HG02938 (cell line): ENCODE data around the gene ZNF333.
"Not testable (repeated sequence)": the region's sequence is repeated elsewhere in the genome, so short reads cannot be mapped to it uniquely, and the experiment has no call there.

Experiments
- ATAC-seq: cut with Tn5 transposase; IDR thresholded peaks from one replicate; pipeline ENCODE4 v1.9.1; 2021; ENCODE audit warnings: mild to moderate bottlenecking, moderate library complexity; ENCODE audit not compliant: unreplicated experiment

The ZNF333 gene

DNA sequence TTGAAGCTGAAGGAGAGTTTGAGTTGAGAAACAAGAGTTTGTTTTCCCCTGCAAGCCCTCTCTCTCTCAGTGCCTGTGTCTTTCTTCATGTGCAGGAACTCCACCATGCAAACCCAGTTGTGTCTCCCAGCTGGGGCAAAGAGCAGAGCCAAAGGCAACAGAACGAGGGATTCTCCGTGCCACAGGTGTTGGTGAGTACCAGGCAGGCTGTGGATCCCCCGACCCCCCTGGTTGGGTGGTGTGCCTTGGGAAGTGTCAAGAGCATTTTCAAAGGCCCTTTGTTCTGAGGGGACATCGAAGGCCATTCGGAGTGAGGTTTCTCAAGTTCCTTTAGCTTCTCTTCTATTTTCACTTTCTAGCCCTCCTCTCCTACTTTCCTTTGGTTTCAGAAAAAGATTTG is 5.6 kb downstream of the ZNF333 start:
- no peak for ATAC-seq

GRCh38 chr19:14699641-14700040 is 9.8 kb downstream of the ZNF333 start:
- no peak for ATAC-seq

DNA sequence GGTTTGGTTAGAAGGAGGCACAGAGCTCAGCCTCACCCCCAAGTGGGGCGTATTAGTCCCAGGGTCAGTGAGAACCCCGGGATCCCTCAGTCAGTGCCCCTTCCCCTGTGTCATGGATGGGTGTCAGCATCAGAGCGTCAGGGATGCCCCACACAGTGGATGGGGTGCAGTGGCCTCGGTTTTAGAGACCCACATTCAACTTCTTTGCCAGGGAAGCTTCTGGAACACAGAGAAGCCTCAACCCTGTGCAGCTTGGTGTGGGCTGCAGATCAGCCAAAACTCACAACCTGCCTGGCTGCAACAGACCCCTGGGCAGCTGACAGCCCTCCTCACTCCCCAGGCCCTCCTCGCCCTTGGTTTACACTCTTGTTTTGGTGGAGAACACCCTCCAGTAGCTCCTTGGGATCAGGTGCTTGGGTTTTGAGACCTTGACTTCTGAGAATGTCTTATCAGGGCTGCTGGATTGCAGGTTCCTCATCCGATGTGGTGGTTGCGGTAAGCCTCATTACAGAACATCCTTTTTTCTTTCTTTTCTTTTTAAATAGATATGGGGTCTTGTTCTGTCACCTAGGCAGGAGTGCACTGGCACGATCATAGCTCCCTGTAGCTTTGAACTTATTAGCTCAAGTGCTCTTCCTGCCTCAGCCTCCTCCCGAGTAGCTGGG is 11.0 kb downstream of the ZNF333 start:
- ATAC-seq: no peak

DNA sequence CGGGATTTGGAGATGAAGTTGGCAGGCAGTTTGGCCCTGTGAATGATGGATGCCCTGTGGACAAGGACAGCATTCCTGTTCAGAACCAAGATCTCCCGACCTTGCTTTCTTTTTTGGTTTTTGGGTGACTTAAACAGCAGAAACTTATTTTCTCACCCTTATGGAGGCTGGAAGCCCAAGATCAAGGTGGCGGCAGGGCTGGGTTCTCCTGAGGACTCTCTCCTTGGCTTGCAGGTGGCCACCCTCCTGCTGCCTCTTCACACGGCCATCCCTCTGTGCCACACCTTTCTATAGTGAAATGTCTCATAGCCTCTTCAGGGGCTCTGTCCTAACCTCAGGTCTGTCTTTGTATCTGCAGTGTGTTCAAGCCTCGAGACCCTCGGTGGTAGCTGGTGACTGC is 14.0 kb downstream of the ZNF333 start:
- ATAC-seq: no peak

DNA sequence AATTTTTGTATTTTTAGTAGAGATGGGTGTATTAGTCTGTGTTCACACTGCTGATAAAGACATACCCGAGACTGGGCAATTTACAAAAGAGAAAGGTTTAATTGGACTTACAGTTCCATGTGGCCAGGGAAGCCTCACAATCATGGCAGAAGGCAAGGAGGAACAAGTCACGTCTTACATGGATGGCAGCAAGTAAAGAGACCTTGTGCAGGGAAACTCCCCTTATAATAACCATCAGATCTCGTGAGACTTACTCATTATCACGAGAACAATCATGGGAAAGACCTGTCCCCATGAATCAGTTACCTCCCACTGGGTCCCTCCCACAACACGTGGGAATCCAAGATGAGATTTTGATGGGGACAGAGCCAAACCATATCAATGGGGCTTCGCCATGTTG is 14.6 kb downstream of the ZNF333 start:
- no peak for ATAC-seq

GRCh38 chr19:14715841-14716240 is 26.0 kb downstream of the ZNF333 start:
- no peak for ATAC-seq

- no peak for ATAC-seq
These were observed 28.8 kb downstream of the ZNF333 start for GRCh38 chr19:14718522-14719116.

DNA sequence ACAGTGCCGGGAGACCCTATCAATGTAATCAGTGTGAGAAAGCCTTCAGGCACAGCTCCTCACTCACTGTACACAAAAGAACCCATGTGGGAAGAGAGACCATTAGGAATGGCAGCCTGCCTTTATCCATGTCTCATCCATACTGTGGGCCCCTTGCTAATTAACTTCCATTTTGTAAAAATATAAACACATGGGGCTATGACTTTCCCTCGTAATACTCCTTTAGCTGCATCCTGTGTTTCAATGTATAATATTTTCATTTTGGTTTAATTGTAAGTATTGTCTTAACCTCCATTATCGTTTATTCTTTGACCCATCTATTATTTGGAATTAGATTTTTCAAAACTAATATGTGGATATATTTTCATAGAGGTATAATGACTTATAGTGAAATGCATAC is 29.3 kb downstream of the ZNF333 start:
- ATAC-seq: no peak

- ATAC-seq: no peak
These were observed 32.3 kb downstream of the ZNF333 start for GRCh38 chr19:14722127-14722526.

DNA sequence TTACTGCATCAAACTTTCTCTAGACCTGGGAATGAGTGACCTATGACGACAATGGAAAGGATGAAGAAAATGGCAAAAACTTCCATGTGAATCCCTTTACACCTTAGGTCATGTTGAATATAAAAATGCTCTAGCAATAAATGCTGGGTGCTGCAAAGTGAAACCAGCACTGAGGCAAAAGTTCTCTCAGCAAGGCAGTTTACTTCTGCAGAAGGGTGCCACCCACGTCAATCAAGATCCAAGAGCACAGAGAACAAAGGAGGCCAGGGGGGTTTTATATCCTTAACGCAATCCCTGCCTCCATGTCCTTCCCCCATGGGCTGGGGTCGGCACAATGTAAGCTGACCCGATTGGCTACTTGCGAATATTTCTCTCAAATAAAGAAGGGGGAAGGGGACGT is 38.7 kb downstream of the ZNF333 start:
- ATAC-seq: no peak

DNA sequence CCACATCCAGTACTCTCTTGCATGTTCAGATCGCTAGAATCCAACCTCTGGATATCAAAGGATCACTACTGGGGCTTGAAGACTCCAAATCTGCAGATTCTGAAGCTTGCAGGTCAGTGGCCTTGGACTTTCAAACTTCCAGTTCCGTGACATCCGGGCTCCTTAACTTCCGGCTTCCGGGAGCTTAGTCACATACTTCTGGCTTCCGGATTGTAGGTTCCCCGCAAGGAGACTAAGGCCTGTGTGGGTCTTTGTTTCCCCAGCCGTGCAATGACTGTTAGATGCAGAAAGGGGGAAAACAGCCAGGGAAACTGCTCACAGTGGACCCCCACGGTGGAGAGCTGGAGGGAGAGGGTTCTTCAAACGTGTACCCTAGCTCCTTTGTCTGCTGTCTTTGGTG is 41.4 kb downstream of the ZNF333 start:
- no peak for ATAC-seq

DNA sequence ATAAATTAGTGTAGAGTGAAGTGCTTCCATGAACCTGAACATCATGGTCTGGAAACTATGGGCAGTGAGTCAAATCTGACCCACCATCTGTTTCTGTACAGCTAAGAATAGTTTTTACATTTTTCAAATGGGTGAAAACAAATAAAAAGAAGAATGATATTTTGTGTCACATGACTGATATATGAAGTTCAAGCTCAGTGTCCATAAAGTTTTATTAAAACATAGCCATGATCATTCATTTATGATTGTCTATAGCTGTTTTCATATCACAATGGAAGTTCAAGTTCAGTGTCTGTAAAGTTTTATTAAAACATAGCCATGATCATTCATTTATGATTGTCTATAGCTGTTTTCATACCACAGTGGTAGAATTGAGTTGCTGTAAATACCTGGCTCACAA is 42.7 kb downstream of the ZNF333 start:
- ATAC-seq: no peak

GRCh38 chr19:14733574-14733973 is 43.7 kb downstream of the ZNF333 start:
- no peak for ATAC-seq

DNA sequence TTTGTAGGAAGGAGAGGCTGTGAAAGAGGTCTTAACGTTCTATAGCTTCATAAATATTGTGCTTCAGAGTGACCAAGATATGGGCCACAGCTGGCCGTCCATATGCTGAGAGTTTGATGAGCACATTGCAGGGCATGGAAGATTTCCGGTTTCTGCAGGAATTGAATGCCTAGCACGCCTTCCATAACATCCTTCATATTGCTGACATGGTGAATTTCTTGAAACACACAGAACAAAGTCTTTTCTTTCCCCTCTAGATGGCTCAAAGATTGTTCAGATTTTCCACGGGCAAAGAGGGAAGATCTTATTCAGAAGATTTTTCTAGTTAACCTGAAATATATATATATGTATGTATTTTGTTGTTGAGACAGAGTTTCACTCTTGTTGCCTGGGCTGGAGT is 46.1 kb downstream of the ZNF333 start:
- ATAC-seq: no peak

GRCh38 chr19:14746886-14747285 is 57.0 kb downstream of the ZNF333 start:
- no peak for ATAC-seq

DNA sequence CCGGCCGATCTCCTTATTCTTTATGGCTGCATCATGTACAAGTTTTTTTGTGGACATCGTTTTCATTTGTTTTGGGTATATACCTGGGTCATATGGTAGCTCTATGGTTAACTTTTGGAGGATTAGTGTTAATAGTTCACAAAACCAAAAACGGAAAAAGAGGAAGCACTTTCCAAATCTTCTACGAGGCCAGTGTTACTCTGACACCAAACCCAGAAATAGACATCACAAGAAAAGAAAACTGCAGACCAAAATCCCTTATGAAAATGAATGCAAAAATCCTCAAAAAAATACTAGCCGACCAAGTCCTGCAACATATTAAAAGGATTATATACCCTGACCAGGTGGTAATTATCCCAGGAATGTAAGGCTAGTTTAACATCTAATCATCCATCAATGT is 58.8 kb downstream of the ZNF333 start:
- ATAC-seq: no peak

GRCh38 chr19:14758816-14759215 is 69.0 kb downstream of the ZNF333 start:
- ATAC-seq: no peak

DNA sequence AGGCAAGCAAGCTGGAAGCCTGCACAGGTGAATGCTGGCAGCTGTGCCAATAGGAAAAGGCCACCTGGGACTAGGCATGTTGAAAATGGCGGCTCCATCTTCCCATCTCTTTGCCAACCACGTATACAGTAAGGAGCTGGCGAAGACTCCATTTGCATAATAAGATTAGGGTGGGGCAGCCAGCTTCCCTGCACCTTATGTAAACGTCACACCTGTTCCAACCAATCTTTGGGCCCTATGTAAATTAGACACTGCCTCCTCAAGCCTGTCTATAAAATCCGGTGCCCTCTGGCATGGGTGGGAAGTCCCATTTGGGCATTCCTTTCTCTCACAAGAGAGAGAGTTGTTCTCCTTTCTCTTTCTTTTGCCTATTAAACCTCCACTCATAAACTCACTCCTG is 71.8 kb downstream of the ZNF333 start:
- ATAC-seq: no peak

DNA sequence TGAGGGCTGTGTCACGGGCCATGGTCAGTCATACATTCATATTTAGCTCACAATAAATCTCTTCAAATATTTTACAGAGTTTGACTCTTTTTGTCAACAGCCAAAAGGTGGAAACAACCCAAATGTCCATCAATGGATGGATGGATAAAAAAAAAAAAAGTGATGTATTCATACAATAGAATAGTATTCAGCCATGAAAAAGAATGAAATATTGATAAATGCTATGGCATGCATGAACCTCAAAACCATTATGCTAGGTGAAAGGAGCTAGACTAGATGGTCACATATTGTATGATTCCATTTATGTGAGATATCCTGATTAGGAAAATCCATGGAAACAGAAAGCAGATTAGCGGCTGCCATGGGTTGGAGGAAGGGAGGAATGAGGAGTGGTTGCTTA is 72.3 kb downstream of the ZNF333 start:
- ATAC-seq: no peak

- ATAC-seq: no peak
These were observed 73.8 kb downstream of the ZNF333 start for GRCh38 chr19:14763497-14764145.

- no peak for ATAC-seq
These were observed 74.6 kb downstream of the ZNF333 start for GRCh38 chr19:14764401-14764800.

DNA sequence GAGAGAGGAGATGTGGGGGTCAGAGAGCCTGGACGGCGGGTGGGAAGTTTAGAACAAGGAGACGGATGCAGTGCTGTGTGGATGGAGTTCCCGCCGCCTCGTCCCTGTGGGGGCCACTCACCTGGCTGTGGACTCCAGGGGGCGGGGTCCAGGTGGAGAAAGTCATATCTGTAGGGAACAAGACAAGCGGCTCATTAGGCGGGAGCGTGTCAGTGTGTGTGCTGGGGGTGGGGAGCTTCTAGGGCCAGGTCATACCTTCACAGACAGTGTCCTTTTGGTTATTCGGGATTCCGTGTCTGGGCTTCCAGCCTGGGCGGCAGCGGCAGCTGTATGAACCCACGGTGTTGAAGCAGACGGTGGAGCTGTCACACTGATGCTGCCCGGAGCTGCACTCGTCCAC is 75.6 kb downstream of the ZNF333 start:
- not testable (repeated sequence) for ATAC-seq

GRCh38 chr19:14765841-14766240 is 76.0 kb downstream of the ZNF333 start:
- not testable (repeated sequence) for ATAC-seq
